Measurements from ENCODE around the gene ANKUB1. TPM values are rescaled to one million over a fixed set of nuclear protein-coding genes. Genes with fewer than 3 reads are reported as not detected.

The ANKUB1 gene
- total RNA-seq, 1 experiment from 2014 or later: not detected

DNA sequence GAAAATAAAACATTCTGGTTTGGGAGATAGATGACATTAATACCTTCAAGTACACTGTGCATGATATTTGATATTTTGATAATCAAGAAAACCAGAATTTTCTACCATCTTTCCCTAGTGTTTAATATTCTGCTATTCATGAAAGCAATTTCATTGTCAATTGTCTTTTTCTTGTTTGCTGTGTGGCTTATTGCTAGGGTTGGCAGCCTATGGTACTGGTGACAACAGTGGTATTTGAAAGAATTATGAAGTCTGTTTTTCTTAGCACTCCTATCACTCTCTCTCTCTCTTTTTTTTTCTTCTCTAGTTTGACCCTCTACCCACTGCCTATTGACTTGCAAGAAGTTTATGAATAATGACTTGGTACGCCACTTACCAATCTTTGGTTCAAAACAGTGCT is 36.0 kb upstream of the ANKUB1 start:
- ChIA-PET CTCF (no interaction called here), POLR2A (no interaction called here)
- Histone ChIP-seq H3K27me3 (ENCODE audit: control insufficient read depth, insufficient read depth, low read length) (no peaks in the 10 kb centered on the region), H3K4me3 (ENCODE audit: low read depth in 2 of 2, low read length in 2 of 2) (no peak overlapping the region), H3K36me3 (ENCODE audit: control insufficient read depth, insufficient read depth, low read length) (no peaks in the 10 kb centered on the region), H3K4me1 (ENCODE audit: control insufficient read depth, insufficient read depth, low read length) (0 out of 2 replicates have a peak, but pooled peaks cover 3% of the 10 kb centered on the region), H3K27ac (ENCODE audit: low read length) (no peak overlapping the region), H3K9me3 (ENCODE audit: control insufficient read depth, insufficient read depth, low read depth, low read length) (peaks cover 35% of the 10 kb centered on the region)
- intact Hi-C loops (cut with micrococcal nuclease; ENCODE audit: unreplicated experiment) (no loop called here), in situ Hi-C loops (cut with HindIII; ENCODE audit: low pct_unique_long_range_greater_than_20kb, low sequenced_read_pairs) (no loop called here)
- TF ChIP-seq TCF7L2 (IDR thresholded peaks at IDR 0.05; ENCODE audit: low read depth, low read length): no peak
- DNase-seq (ENCODE audit: low read depth, low spot score) (no peak), ATAC-seq (no peak)
- no TSS peak for BruUV-seq (replicated peaks)

GRCh38 chr3:149826636-149827035 is 34.3 kb upstream of the ANKUB1 start:
- in situ Hi-C loops (cut with HindIII; ENCODE audit: low pct_unique_long_range_greater_than_20kb, low sequenced_read_pairs) (no loop called here), intact Hi-C loops (cut with micrococcal nuclease; ENCODE audit: unreplicated experiment) (no loop called here)
- BruUV-seq (replicated peaks): no TSS peak
- ChIA-PET CTCF (no interaction called here), POLR2A (no interaction called here)
- Histone ChIP-seq H3K27me3 (ENCODE audit: control insufficient read depth, insufficient read depth, low read length) (no peaks in the 10 kb centered on the region), H3K36me3 (ENCODE audit: control insufficient read depth, insufficient read depth, low read length) (no peaks in the 10 kb centered on the region), H3K4me1 (ENCODE audit: control insufficient read depth, insufficient read depth, low read length) (0 out of 2 replicates have a peak, but pooled peaks cover 3% of the 10 kb centered on the region), H3K9me3 (ENCODE audit: control insufficient read depth, insufficient read depth, low read depth, low read length) (peaks cover 26% of the 10 kb centered on the region), H3K4me3 (ENCODE audit: low read depth in 2 of 2, low read length in 2 of 2) (no peak overlapping the region), H3K27ac (ENCODE audit: low read length) (no peak overlapping the region)
- DNase-seq (ENCODE audit: low read depth, low spot score) (no peak), ATAC-seq (no peak)
- TF ChIP-seq, protein P1, sequence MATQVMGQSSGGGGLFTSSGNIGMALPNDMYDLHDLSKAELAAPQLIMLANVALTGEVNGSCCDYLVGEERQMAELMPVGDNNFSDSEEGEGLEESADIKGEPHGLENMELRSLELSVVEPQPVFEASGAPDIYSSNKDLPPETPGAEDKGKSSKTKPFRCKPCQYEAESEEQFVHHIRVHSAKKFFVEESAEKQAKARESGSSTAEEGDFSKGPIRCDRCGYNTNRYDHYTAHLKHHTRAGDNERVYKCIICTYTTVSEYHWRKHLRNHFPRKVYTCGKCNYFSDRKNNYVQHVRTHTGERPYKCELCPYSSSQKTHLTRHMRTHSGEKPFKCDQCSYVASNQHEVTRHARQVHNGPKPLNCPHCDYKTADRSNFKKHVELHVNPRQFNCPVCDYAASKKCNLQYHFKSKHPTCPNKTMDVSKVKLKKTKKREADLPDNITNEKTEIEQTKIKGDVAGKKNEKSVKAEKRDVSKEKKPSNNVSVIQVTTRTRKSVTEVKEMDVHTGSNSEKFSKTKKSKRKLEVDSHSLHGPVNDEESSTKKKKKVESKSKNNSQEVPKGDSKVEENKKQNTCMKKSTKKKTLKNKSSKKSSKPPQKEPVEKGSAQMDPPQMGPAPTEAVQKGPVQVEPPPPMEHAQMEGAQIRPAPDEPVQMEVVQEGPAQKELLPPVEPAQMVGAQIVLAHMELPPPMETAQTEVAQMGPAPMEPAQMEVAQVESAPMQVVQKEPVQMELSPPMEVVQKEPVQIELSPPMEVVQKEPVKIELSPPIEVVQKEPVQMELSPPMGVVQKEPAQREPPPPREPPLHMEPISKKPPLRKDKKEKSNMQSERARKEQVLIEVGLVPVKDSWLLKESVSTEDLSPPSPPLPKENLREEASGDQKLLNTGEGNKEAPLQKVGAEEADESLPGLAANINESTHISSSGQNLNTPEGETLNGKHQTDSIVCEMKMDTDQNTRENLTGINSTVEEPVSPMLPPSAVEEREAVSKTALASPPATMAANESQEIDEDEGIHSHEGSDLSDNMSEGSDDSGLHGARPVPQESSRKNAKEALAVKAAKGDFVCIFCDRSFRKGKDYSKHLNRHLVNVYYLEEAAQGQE (IDR thresholded peaks at IDR 0.05; ENCODE audit: insufficient read depth in 1 of 2, low read depth in 2 of 2, low read length in 1 of 2): no peak
- TF ChIP-seq TCF7L2 (IDR thresholded peaks at IDR 0.05; ENCODE audit: low read depth, low read length) (no peak), POLR2AphosphoS5 (IDR thresholded peaks at IDR 0.05; ENCODE audit: low read depth, low read length) (no peak), SIN3A (IDR thresholded peaks at IDR 0.05; ENCODE audit: borderline replicate concordance, insufficient read depth, low read depth, low read length) (no peak)
- TF ChIP-seq, protein P2, sequence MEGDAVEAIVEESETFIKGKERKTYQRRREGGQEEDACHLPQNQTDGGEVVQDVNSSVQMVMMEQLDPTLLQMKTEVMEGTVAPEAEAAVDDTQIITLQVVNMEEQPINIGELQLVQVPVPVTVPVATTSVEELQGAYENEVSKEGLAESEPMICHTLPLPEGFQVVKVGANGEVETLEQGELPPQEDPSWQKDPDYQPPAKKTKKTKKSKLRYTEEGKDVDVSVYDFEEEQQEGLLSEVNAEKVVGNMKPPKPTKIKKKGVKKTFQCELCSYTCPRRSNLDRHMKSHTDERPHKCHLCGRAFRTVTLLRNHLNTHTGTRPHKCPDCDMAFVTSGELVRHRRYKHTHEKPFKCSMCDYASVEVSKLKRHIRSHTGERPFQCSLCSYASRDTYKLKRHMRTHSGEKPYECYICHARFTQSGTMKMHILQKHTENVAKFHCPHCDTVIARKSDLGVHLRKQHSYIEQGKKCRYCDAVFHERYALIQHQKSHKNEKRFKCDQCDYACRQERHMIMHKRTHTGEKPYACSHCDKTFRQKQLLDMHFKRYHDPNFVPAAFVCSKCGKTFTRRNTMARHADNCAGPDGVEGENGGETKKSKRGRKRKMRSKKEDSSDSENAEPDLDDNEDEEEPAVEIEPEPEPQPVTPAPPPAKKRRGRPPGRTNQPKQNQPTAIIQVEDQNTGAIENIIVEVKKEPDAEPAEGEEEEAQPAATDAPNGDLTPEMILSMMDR (IDR thresholded peaks at IDR 0.05): no peak

DNA sequence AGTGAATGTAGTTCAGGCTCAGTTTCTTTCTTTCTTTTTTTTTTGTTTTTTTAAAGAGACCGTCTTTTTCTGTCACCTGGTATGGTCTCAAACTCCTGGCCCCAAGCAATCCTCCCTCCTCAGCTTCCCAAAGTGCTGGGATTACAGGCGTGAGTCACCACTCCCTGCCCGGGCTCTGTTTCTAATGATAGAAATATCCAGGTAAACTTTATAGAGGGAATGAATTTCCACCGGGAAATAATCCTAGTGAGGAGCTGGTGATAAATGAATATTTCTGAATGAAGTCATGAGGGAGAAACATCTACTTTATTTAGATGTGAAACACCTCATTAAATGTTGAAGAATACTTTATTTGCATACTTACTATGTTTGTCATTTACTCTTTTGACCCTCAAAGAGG is 27.8 kb upstream of the ANKUB1 start:
- in situ Hi-C loops (cut with HindIII; ENCODE audit: low pct_unique_long_range_greater_than_20kb, low sequenced_read_pairs) (no loop called here), intact Hi-C loops (cut with micrococcal nuclease; ENCODE audit: unreplicated experiment) (no loop called here)
- ATAC-seq (no peak), DNase-seq (ENCODE audit: low read depth, low spot score) (no peak)
- H3K27me3 ChIP-seq (ENCODE audit: control insufficient read depth, insufficient read depth, low read length): no peaks in the 10 kb centered on the region
- no peaks in the 10 kb centered on the region for H3K36me3 ChIP-seq (ENCODE audit: control insufficient read depth, insufficient read depth, low read length)
- ChIA-PET CTCF (interaction anchor here (0.6 to 1.4 kb wide), 2 partner anchors 12 to 940 kb away, joined by 7 to 10 read pairs; no protein-coding TSS in a partner anchor), POLR2A (interaction anchor here (0.7 kb wide), 3 partner anchors 181 to 1577 kb away, joined by 3 to 4 read pairs (median 3); no protein-coding TSS in a partner anchor)
- no peak overlapping the region for H3K4me3 ChIP-seq (ENCODE audit: low read depth in 2 of 2, low read length in 2 of 2)
- BruUV-seq (replicated peaks): no TSS peak
- H3K27ac ChIP-seq (ENCODE audit: low read length): no peak overlapping the region
- TF ChIP-seq POLR2AphosphoS5 (IDR thresholded peaks at IDR 0.05; ENCODE audit: low read depth, low read length) (no peak), TCF7L2 (IDR thresholded peaks at IDR 0.05; ENCODE audit: low read depth, low read length) (no peak), SIN3A (IDR thresholded peaks at IDR 0.05; ENCODE audit: borderline replicate concordance, insufficient read depth, low read depth, low read length) (no peak)
- TF ChIP-seq, protein P1 (IDR thresholded peaks at IDR 0.05; ENCODE audit: insufficient read depth in 1 of 2, low read depth in 2 of 2, low read length in 1 of 2): no peak
- TF ChIP-seq, protein P2 (IDR thresholded peaks at IDR 0.05): no peak
- peaks cover 19% of the 10 kb centered on the region for H3K4me1 ChIP-seq (ENCODE audit: control insufficient read depth, insufficient read depth, low read length)
- peaks cover 9% of the 10 kb centered on the region; the same call in 1 of the 2 replicates for H3K9me3 ChIP-seq (ENCODE audit: control insufficient read depth, insufficient read depth, low read depth, low read length)

Data from Panc1 (cell line).